Mucosa of rectum (tissue), 2 donors: ENCODE results near the gene PDGFA.

Experiments used
- H3K27ac ChIP-seq, 2 donors: one replicate each; pipeline ENCODE4 v1.7.0; 2013; ENCODE audit warnings: inconsistent platforms in 2 of 2, low read depth in 2 of 2, low read length in 2 of 2
- H3K27me3 ChIP-seq, 2 donors: one replicate each; pipeline ENCODE4 v1.7.0; 2013; ENCODE audit warnings: low read length in 2 of 2; ENCODE audit not compliant: control insufficient read depth in 2 of 2, insufficient read depth in 2 of 2
- H3K36me3 ChIP-seq, 2 donors: one replicate each; pipeline ENCODE4 v1.7.0; 2013; ENCODE audit warnings: low read length in 2 of 2; ENCODE audit not compliant: control insufficient read depth in 2 of 2, insufficient read depth in 2 of 2
- H3K4me1 ChIP-seq, 2 donors: one replicate each; pipeline ENCODE4 v1.7.0; 2013; ENCODE audit warnings: low read length in 2 of 2, mild to moderate bottlenecking in 1 of 2; ENCODE audit not compliant: control insufficient read depth in 2 of 2, insufficient read depth in 2 of 2
- H3K4me3 ChIP-seq, 2 donors: one replicate each; pipeline ENCODE4 v1.7.0; 2013; ENCODE audit warnings: low read length in 2 of 2
- H3K9ac ChIP-seq, 2 donors: one replicate each; pipeline ENCODE4 v1.7.0; 2013; ENCODE audit warnings: low read length in 2 of 2, low read depth in 1 of 2, mild to moderate bottlenecking in 1 of 2
- H3K9me3 ChIP-seq, 2 donors: one replicate each; pipeline ENCODE4 v1.7.0; 2013; ENCODE audit warnings: low read length in 2 of 2; ENCODE audit not compliant: control insufficient read depth in 2 of 2
- donor health status: healthy.
- donor health status: Normal muscosa, but diverticular disease.

Gene PDGFA

GRCh38 chr7:460374-461116 lies 59.1 kb downstream of the PDGFA start:
- no peaks in the 10 kb centered on the region for H3K27me3 ChIP-seq
- H3K9ac ChIP-seq, result no peak overlapping the region
- no peaks in the 10 kb centered on the region for H3K36me3 ChIP-seq
- H3K4me1 ChIP-seq, result peaks cover 0 to 3% of the 10 kb centered on the region in 2 donors
- no peak overlapping the region for H3K27ac ChIP-seq
- no peak overlapping the region for H3K4me3 ChIP-seq
- no peaks in the 10 kb centered on the region for H3K9me3 ChIP-seq

- H3K9me3 ChIP-seq, result no peaks in the 10 kb centered on the region
- H3K4me1 ChIP-seq, result peaks cover 0 to 3% of the 10 kb centered on the region in 2 donors
- peaks cover 0 to 3% of the 10 kb centered on the region in 2 donors for H3K27me3 ChIP-seq
- H3K4me3 ChIP-seq, result no peak overlapping the region
- no peak overlapping the region for H3K27ac ChIP-seq
- H3K9ac ChIP-seq, result no peak overlapping the region
- H3K36me3 ChIP-seq, result no peaks in the 10 kb centered on the region
Measured at GRCh38 chr7:459584-460373, 59.9 kb downstream of the PDGFA start.

GRCh38 chr7:458511-459245 lies 61.0 kb downstream of the PDGFA start:
- Histone ChIP-seq H3K4me1 (peaks cover 0 to 3% of the 10 kb centered on the region in 2 donors), H3K27ac (no peak overlapping the region), H3K36me3 (no peaks in the 10 kb centered on the region), H3K4me3 (no peak overlapping the region), H3K9me3 (no peaks in the 10 kb centered on the region), H3K27me3 (peaks cover 0 to 7% of the 10 kb centered on the region in 2 donors), H3K9ac (no peak overlapping the region)

- peaks cover 0 to 3% of the 10 kb centered on the region in 2 donors for H3K4me1 ChIP-seq
- H3K9me3 ChIP-seq, result no peaks in the 10 kb centered on the region
- H3K4me3 ChIP-seq, result no peak overlapping the region
- H3K27ac ChIP-seq, result no peak overlapping the region
- H3K9ac ChIP-seq, result no peak overlapping the region
- no peaks in the 10 kb centered on the region for H3K36me3 ChIP-seq
- peaks cover 2 to 11% of the 10 kb centered on the region in 2 donors for H3K27me3 ChIP-seq
Measured at GRCh38 chr7:457814-458510, 61.7 kb downstream of the PDGFA start.

- H3K4me3 ChIP-seq, result no peak overlapping the region
- peaks cover 0 to 3% of the 10 kb centered on the region in 2 donors for H3K4me1 ChIP-seq
- no peak overlapping the region for H3K9ac ChIP-seq
- no peaks in the 10 kb centered on the region for H3K36me3 ChIP-seq
- H3K9me3 ChIP-seq, result no peaks in the 10 kb centered on the region
- peaks cover 10 to 18% of the 10 kb centered on the region in 2 donors for H3K27me3 ChIP-seq
- no peak overlapping the region for H3K27ac ChIP-seq
Measured at GRCh38 chr7:455110-455928, 64.3 kb downstream of the PDGFA start.

- no peak overlapping the region for H3K9ac ChIP-seq
- no peak overlapping the region for H3K4me3 ChIP-seq
- H3K9me3 ChIP-seq, result no peaks in the 10 kb centered on the region
- peaks cover 0 to 3% of the 10 kb centered on the region in 2 donors for H3K4me1 ChIP-seq
- no peak overlapping the region for H3K27ac ChIP-seq
- peaks cover 12 to 20% of the 10 kb centered on the region in 2 donors for H3K27me3 ChIP-seq
- no peaks in the 10 kb centered on the region for H3K36me3 ChIP-seq
Measured at GRCh38 chr7:454356-455109, 65.1 kb downstream of the PDGFA start.

- Histone ChIP-seq H3K27me3 (peaks cover 14 to 22% of the 10 kb centered on the region in 2 donors), H3K27ac (no peak overlapping the region), H3K9ac (no peak overlapping the region), H3K9me3 (no peaks in the 10 kb centered on the region), H3K36me3 (no peaks in the 10 kb centered on the region), H3K4me3 (no peak overlapping the region), H3K4me1 (peaks cover 0 to 3% of the 10 kb centered on the region in 2 donors)
Measured at GRCh38 chr7:453597-454306, 65.9 kb downstream of the PDGFA start.

GRCh38 chr7:452791-453455 lies 66.7 kb downstream of the PDGFA start:
- Histone ChIP-seq H3K4me3 (no peak overlapping the region), H3K4me1 (peaks cover 0 to 3% of the 10 kb centered on the region in 2 donors), H3K36me3 (no peaks in the 10 kb centered on the region), H3K9me3 (no peaks in the 10 kb centered on the region), H3K9ac (no peak overlapping the region), H3K27ac (no peak overlapping the region), H3K27me3 (peaks cover 14 to 22% of the 10 kb centered on the region in 2 donors)
